SIG-M5 treated with dmso at 0.1 percent for 504 hours (cell line): Measurements from ENCODE around the gene KIRREL3.

Source experiments
- DNase-seq: peaks from one replicate; lab custom pipeline; 2025; ENCODE audit not compliant: unreplicated experiment; lab: John Stamatoyannopoulos, UW

Gene KIRREL3

GRCh38 chr11:126874831-126875230 lies 125.7 kb downstream of the KIRREL3 start:
- no peak for DNase-seq

- DNase-seq: no peak
These were observed 126.3 kb downstream of the KIRREL3 start for GRCh38 chr11:126874276-126874675.

GRCh38 chr11:126871792-126872191 lies 128.8 kb downstream of the KIRREL3 start:
- no peak for DNase-seq

- no peak for DNase-seq
These were observed 130.5 kb downstream of the KIRREL3 start for GRCh38 chr11:126870021-126870420.

GRCh38 chr11:126868741-126869140 lies 131.8 kb downstream of the KIRREL3 start:
- DNase-seq: no peak

- no peak for DNase-seq
These were observed 135.6 kb downstream of the KIRREL3 start for GRCh38 chr11:126864934-126865333.

- no peak for DNase-seq
These were observed 137.1 kb downstream of the KIRREL3 start for GRCh38 chr11:126863294-126863997.

GRCh38 chr11:126862664-126863243 lies 137.8 kb downstream of the KIRREL3 start:
- DNase-seq: no peak

GRCh38 chr11:126861796-126862459 lies 138.6 kb downstream of the KIRREL3 start:
- no peak for DNase-seq

- DNase-seq: no peak
These were observed 142.4 kb downstream of the KIRREL3 start for GRCh38 chr11:126857860-126858808.

GRCh38 chr11:126855536-126855935 lies 145.0 kb downstream of the KIRREL3 start:
- no peak for DNase-seq

GRCh38 chr11:126853732-126854131 lies 146.8 kb downstream of the KIRREL3 start:
- no peak for DNase-seq

GRCh38 chr11:126844789-126845188 lies 155.8 kb downstream of the KIRREL3 start:
- no peak for DNase-seq

GRCh38 chr11:126843096-126843495 lies 157.5 kb downstream of the KIRREL3 start:
- no peak for DNase-seq

- DNase-seq: no peak
These were observed 158.6 kb downstream of the KIRREL3 start for GRCh38 chr11:126841999-126842398.

- DNase-seq: no peak
These were observed 159.6 kb downstream of the KIRREL3 start for GRCh38 chr11:126840975-126841374.

GRCh38 chr11:126840201-126840886 lies 160.2 kb downstream of the KIRREL3 start:
- DNase-seq: no peak

- DNase-seq: no peak
These were observed 161.1 kb downstream of the KIRREL3 start for GRCh38 chr11:126839496-126839895.

GRCh38 chr11:126838779-126839178 lies 161.8 kb downstream of the KIRREL3 start:
- no peak for DNase-seq

- no peak for DNase-seq
These were observed 163.0 kb downstream of the KIRREL3 start for GRCh38 chr11:126837581-126837980.

- no peak for DNase-seq
These were observed 166.0 kb downstream of the KIRREL3 start for GRCh38 chr11:126834573-126834972.
